ENCODE data around the gene VPREB3. TPM values are rescaled to one million over a fixed set of nuclear protein-coding genes. Genes with fewer than 3 reads are reported as not detected.

The VPREB3 gene
- total RNA-seq, 1 experiment from 2014 or later, result not detected

GRCh38 chr22:23751441-23751996, 2.7 kb downstream of the VPREB3 start:
- Mint-ChIP-seq H3K4me1 (ENCODE audit: low read depth, unreplicated experiment) (peaks cover 11% of the 10 kb centered on the region), H3K36me3 (ENCODE audit: insufficient read depth, unreplicated experiment) (no peaks in the 10 kb centered on the region), H3K9me3 (ENCODE audit: unreplicated experiment) (no peaks in the 10 kb centered on the region), H3K27me3 (ENCODE audit: insufficient read depth, unreplicated experiment) (no peaks in the 10 kb centered on the region), H3K27ac (ENCODE audit: unreplicated experiment) (peak overlapping the region; percentile 77), H3K4me3 (ENCODE audit: unreplicated experiment) (peak overlapping the region; percentile 89)
- CTCF ChIA-PET, result interaction anchor here (0.7 to 1.0 kb wide), 4 partner anchors 16 to 142 kb away, joined by 3 to 7 read pairs (median 5); partner anchors contain the start of genes CHCHD10 and MIF
- POLR2A ChIA-PET, result interaction anchor here (0.6 to 1.1 kb wide), 5 partner anchors 16 to 106 kb away, joined by 3 to 10 read pairs (median 4); partner anchors contain the start of genes CHCHD10 and SLC2A11
- 0 out of 2 replicates have a peak, but pooled peaks cover 3% of the 10 kb centered on the region for H3K4me1 ChIP-seq
- no peaks in the 10 kb centered on the region for H3K36me3 ChIP-seq (ENCODE audit: control insufficient read depth, insufficient read depth, low read length)
- H3K4me3 ChIP-seq (ENCODE audit: low read depth, low read length), result peak overlapping the region; percentile 85
- DNase-seq, result peak; percentile 51 to 58
- H3K9me3 ChIP-seq, result no peaks in the 10 kb centered on the region
- TF ChIP-seq CTCF (IDR thresholded peaks at IDR 0.05; ENCODE audit: insufficient read depth in 1 of 2, low read depth in 1 of 2, low read length in 1 of 2, severe bottlenecking in 1 of 2, unreplicated experiment in 1 of 2), result no peak
- H3K27me3 ChIP-seq (replicated peaks; ENCODE audit: control insufficient read depth, insufficient read depth, low read length), result no peaks in the 10 kb centered on the region
- BruUV-seq (replicated peaks), result TSS peak; percentile 81
- intact Hi-C loops (cut with micrococcal nuclease; ENCODE audit: unreplicated experiment), result loop anchor here (1.0 kb wide), 2 partner anchors 14 to 34 kb away; no protein-coding TSS in a partner anchor

DNA sequence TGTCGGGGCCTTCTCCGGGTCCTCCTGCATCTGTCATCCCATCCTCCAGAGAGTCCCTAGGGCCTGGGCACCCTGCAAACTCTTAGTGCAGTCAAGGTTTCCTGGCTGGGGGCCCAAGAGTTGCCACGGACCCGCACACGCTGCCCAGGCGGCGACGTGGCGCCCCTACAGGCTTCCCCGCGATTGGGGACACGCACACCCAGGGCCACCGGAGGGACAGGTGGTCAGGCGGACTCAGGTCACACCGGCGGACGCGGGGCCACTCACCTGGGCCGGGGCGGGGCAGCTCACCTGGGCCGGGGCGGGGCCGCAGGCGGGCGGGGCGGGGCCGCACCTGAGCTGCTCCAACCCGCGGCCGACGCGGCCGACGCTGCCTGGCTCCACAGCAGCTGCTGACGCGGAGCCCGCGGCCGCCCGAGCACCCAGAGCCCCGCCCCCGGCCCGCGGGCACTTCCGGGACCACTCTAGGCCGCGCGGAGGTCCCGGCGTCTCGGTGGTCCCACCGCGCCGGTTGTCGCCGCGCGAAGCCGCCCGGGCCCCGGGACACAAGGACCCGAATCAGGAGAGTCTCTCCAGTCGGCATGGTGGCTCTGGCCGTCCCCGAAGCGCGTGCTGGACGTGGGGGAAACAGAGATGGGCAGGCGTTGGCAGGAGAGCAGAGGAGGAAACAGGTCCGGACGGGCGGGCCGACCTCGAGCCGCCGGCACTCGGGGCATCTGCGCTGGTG, 3.3 kb downstream of the VPREB3 start, which contains the start of gene ZNF70:
Gene ZNF70, minus strand, starts transcription at position 399 of the 727 bp plus-strand sequence. CDS start 5,972 bp downstream, outside the sequence.
- POLR2A ChIA-PET, result interaction anchor here (0.6 to 1.1 kb wide), 9 partner anchors 8 to 1798 kb away, joined by 3 to 10 read pairs (median 4); partner anchors contain the start of genes C22orf15, CHCHD10, PPM1F and SLC2A11

More for the DNA sequence above, 3.3 kb downstream of the VPREB3 start, which contains the start of gene ZNF70:
- Mint-ChIP-seq H3K9me3 (ENCODE audit: unreplicated experiment) (no peaks in the 10 kb centered on the region), H3K36me3 (ENCODE audit: insufficient read depth, unreplicated experiment) (no peaks in the 10 kb centered on the region), H3K27me3 (ENCODE audit: insufficient read depth, unreplicated experiment) (no peaks in the 10 kb centered on the region), H3K4me3 (ENCODE audit: unreplicated experiment) (peak within 1 kb of the TSS; percentile 89), H3K4me1 (ENCODE audit: low read depth, unreplicated experiment) (peaks cover 11% of the 10 kb centered on the region), H3K27ac (ENCODE audit: unreplicated experiment) (peak within 1 kb of the TSS; percentile 77)
- Histone ChIP-seq H3K4me3 (ENCODE audit: low read depth, low read length) (peak within 1 kb of the TSS; percentile 85), H3K4me1 (0 out of 2 replicates have a peak, but pooled peaks cover 3% of the 10 kb centered on the region), H3K9me3 (no peaks in the 10 kb centered on the region), H3K36me3 (ENCODE audit: control insufficient read depth, insufficient read depth, low read length) (no peaks in the 10 kb centered on the region), H3K27me3 (replicated peaks; ENCODE audit: control insufficient read depth, insufficient read depth, low read length) (no peaks in the 10 kb centered on the region)
- BruUV-seq (replicated peaks), result no TSS peak
- CTCF ChIA-PET, result interaction anchor here (0.6 to 1.0 kb wide), 4 partner anchors 17 to 138 kb away, joined by 3 to 6 read pairs (median 5); partner anchors contain the start of gene CHCHD10
- peak in 1 of 2 experiments; percentile 61 for TF ChIP-seq CTCF (IDR thresholded peaks at IDR 0.05; ENCODE audit: insufficient read depth in 1 of 2, low read depth in 1 of 2, low read length in 1 of 2, severe bottlenecking in 1 of 2, unreplicated experiment in 1 of 2)
- DNase-seq, result peak; percentile 92 to 93
- intact Hi-C loops (cut with micrococcal nuclease; ENCODE audit: unreplicated experiment), result loop anchor here (1.0 kb wide), 2 partner anchors 14 to 34 kb away; no protein-coding TSS in a partner anchor
